Loucy (cell line): ENCODE data around the gene SRP72.
A peak's percentile ranks its signal among the peaks of the same experiment; 100 is the strongest.

Experiments used
- H2AFZ ChIP-seq: fragments of 200-600 bp; sonication (generic); 2 replicates; pipeline ENCODE4 v1.6.0; 2016; ENCODE audit warnings: antibody characterized with exemption, mild to moderate bottlenecking, low read length, moderate library complexity
- H3F3A ChIP-seq: fragments of 200-600 bp; 2 replicates; pipeline ENCODE4 v1.6.0; 2016; ENCODE audit warnings: antibody characterized with exemption, low read depth, mild to moderate bottlenecking
- H3K27me3 ChIP-seq: fragments of 200-600 bp; sonication (generic); 2 replicates; pipeline ENCODE4 v1.6.1; 2014; ENCODE audit warnings: low read length, mild to moderate bottlenecking; ENCODE audit not compliant: insufficient read depth, poor library complexity, severe bottlenecking
- H3K36me3 ChIP-seq: fragments of 200-600 bp; sonication (generic); 2 replicates; pipeline ENCODE4 v1.6.1; 2016; ENCODE audit warnings: low read length; ENCODE audit not compliant: insufficient read depth
- H3K4me1 ChIP-seq: fragments of 200-600 bp; sonication (generic); 2 replicates; pipeline ENCODE4 v1.5.1; 2014; ENCODE audit warnings: low read length, mild to moderate bottlenecking; ENCODE audit not compliant: insufficient read depth, poor library complexity, severe bottlenecking
- H3K4me2 ChIP-seq: fragments of 200-600 bp; sonication (generic); 2 replicates; pipeline ENCODE4 v1.6.0; 2014; ENCODE audit warnings: antibody characterized with exemption, low read length, low read depth, mild to moderate bottlenecking; ENCODE audit not compliant: poor library complexity, severe bottlenecking
- H3K4me3 ChIP-seq: fragments of 200-600 bp; sonication (generic); 2 replicates; pipeline ENCODE4 v1.5.1; 2014; ENCODE audit warnings: low read length, mild to moderate bottlenecking, mixed read lengths; ENCODE audit not compliant: poor library complexity, severe bottlenecking
- H3K79me2 ChIP-seq: fragments of 200-600 bp; sonication (generic); 2 replicates; pipeline ENCODE4 v1.6.1; 2014; ENCODE audit warnings: low read length; ENCODE audit not compliant: insufficient read depth
- H3K9ac ChIP-seq: fragments of 200-600 bp; sonication (generic); 2 replicates; pipeline ENCODE4 v1.6.0; 2014; ENCODE audit warnings: mild to moderate bottlenecking, low read depth, low read length, moderate library complexity; ENCODE audit not compliant: poor library complexity, severe bottlenecking
- H3K9me2 ChIP-seq: fragments of 200-600 bp; sonication (generic); replicated peaks from 2 replicates; pipeline ENCODE4 v1.6.1; 2016; ENCODE audit warnings: low read depth, low read length, mixed read lengths
- H3K9me3 ChIP-seq: fragments of 200-600 bp; sonication (generic); 2 replicates; pipeline ENCODE4 v1.6.1; 2014; ENCODE audit warnings: mild to moderate bottlenecking, antibody characterized with exemption, low read length, low read depth; ENCODE audit not compliant: insufficient read depth
- H4K20me1 ChIP-seq: fragments of 200-600 bp; sonication (generic); 2 replicates; pipeline ENCODE4 v1.6.0; 2014; ENCODE audit warnings: antibody characterized with exemption, low read length, mild to moderate bottlenecking; ENCODE audit not compliant: insufficient read depth, poor library complexity, severe bottlenecking
- EZH2phosphoT487 ChIP-seq: fragments of 200-600 bp; IDR thresholded peaks from 2 replicates; pipeline ENCODE4 v1.6.1; 2018; ENCODE audit warnings: antibody characterized with exemption, mild to moderate bottlenecking, moderate library complexity, borderline replicate concordance
- TF ChIP-seq, protein P1 (sequence below): fragments of 200-600 bp; sonication (generic); conservative IDR thresholded peaks from 2 replicates; pipeline ENCODE4 v1.5.1; 2014; ENCODE audit warnings: mild to moderate bottlenecking, antibody characterized with exemption, low read length

Gene SRP72

DNA sequence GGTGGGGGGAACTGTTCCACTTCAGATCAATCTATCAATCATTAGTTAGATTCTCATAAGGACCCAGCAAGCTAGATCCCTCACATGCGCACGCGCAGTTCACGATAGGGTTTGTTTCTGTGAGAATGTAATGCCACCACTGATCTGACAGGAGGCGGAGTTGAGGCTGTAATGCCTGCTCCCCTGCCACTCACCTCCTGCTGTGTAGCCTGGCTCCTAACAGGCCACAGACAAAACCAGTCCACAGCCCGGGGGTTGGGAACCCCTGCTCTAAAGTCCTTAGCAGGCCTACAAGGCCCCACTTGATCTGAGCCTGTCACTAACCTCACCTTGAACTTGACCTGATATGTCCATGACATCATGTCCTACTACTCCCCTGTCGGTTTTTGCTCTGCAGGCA, 68.5 kb downstream of the SRP72 start:
- no peaks in the 10 kb centered on the region for H3K4me1 ChIP-seq
- no peak overlapping the region for H3K4me3 ChIP-seq
- H3K9ac ChIP-seq = no peak overlapping the region
- H3F3A ChIP-seq = no peaks in the 10 kb centered on the region
- no peak overlapping the region for H3K4me2 ChIP-seq
- H3K27me3 ChIP-seq = no peaks in the 10 kb centered on the region
- H2AFZ ChIP-seq = no peak overlapping the region
- no peaks in the 10 kb centered on the region for H3K9me3 ChIP-seq
- no peaks in the 10 kb centered on the region for H4K20me1 ChIP-seq
- H3K9me2 ChIP-seq = no peaks in the 10 kb centered on the region
- TF ChIP-seq EZH2phosphoT487 = no peak
- TF ChIP-seq, protein P1, sequence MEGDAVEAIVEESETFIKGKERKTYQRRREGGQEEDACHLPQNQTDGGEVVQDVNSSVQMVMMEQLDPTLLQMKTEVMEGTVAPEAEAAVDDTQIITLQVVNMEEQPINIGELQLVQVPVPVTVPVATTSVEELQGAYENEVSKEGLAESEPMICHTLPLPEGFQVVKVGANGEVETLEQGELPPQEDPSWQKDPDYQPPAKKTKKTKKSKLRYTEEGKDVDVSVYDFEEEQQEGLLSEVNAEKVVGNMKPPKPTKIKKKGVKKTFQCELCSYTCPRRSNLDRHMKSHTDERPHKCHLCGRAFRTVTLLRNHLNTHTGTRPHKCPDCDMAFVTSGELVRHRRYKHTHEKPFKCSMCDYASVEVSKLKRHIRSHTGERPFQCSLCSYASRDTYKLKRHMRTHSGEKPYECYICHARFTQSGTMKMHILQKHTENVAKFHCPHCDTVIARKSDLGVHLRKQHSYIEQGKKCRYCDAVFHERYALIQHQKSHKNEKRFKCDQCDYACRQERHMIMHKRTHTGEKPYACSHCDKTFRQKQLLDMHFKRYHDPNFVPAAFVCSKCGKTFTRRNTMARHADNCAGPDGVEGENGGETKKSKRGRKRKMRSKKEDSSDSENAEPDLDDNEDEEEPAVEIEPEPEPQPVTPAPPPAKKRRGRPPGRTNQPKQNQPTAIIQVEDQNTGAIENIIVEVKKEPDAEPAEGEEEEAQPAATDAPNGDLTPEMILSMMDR = 0 out of 2 replicates have a peak, but pooled peaks have one; percentile 25
- H3K79me2 ChIP-seq = no peaks in the 10 kb centered on the region
- H3K36me3 ChIP-seq = no peaks in the 10 kb centered on the region

DNA sequence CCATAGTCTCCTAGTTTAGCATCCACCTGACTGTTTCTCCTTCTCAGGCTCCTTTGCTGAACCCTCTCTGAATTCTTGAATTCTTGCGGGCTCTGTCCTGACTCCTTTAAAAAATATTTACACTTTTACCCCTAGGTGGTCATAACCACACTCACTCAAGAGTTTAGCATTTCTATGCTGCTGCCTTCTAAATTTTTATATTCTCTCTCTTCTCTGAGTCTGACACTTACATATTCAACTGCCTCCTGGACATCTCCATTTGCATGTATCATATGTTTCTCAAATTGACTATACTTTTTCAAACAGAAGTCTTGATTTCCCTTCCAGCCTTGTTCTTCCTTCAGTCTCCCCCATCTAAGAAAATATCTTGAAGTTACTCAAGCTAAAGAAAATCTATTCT, 69.7 kb downstream of the SRP72 start:
- H3K4me3 ChIP-seq = no peak overlapping the region
- no peaks in the 10 kb centered on the region for H3F3A ChIP-seq
- H3K79me2 ChIP-seq = no peaks in the 10 kb centered on the region
- H3K27me3 ChIP-seq = no peaks in the 10 kb centered on the region
- H3K9ac ChIP-seq = no peak overlapping the region
- no peak overlapping the region for H2AFZ ChIP-seq
- TF ChIP-seq, protein P1 = no peak
- no peak for TF ChIP-seq EZH2phosphoT487
- H3K36me3 ChIP-seq = no peaks in the 10 kb centered on the region
- no peaks in the 10 kb centered on the region for H3K4me1 ChIP-seq
- H3K4me2 ChIP-seq = no peak overlapping the region
- H4K20me1 ChIP-seq = no peaks in the 10 kb centered on the region
- H3K9me2 ChIP-seq = no peaks in the 10 kb centered on the region
- no peaks in the 10 kb centered on the region for H3K9me3 ChIP-seq

DNA sequence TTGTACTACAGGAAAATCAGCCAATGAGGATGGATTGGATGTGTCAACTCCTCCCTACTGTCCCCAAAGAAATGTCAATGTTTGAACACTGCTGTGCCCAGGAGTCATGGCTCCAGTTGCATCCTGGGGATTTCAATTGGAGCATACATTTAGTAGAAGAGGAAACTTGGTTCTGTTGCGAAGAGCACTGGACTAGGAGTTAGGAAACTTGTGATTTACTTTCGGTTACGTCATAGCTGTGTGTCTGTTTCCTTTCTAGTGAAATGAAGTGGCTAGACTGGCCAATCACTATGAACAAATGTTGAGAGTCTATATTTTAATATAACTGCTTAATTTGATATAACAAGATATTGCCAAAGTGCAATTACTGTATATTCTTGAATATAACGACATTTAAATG, 73.4 kb downstream of the SRP72 start:
- no peak overlapping the region for H3K4me2 ChIP-seq
- no peaks in the 10 kb centered on the region for H3K9me3 ChIP-seq
- no peaks in the 10 kb centered on the region for H3K36me3 ChIP-seq
- peak overlapping the region; percentile 49; the same call in 1 of the 2 replicates for H2AFZ ChIP-seq
- no peaks in the 10 kb centered on the region for H3F3A ChIP-seq
- H3K27me3 ChIP-seq = no peaks in the 10 kb centered on the region
- H3K4me3 ChIP-seq = no peak overlapping the region
- no peaks in the 10 kb centered on the region for H3K79me2 ChIP-seq
- H3K4me1 ChIP-seq = no peaks in the 10 kb centered on the region
- H3K9ac ChIP-seq = no peak overlapping the region
- H4K20me1 ChIP-seq = no peaks in the 10 kb centered on the region
- TF ChIP-seq, protein P1 = no peak
- TF ChIP-seq EZH2phosphoT487 = no peak
- H3K9me2 ChIP-seq = no peaks in the 10 kb centered on the region
